ENCODE results near the gene THSD4. TPM values are rescaled to one million over a fixed set of nuclear protein-coding genes. Genes with fewer than 3 reads are reported as not detected.
"Not testable (repeated sequence)": the region's sequence is repeated elsewhere in the genome, so short reads cannot be mapped to it uniquely, and the experiment has no call there.

The THSD4 gene
- total RNA-seq, 2 experiments from 2014 or later: not detected

DNA sequence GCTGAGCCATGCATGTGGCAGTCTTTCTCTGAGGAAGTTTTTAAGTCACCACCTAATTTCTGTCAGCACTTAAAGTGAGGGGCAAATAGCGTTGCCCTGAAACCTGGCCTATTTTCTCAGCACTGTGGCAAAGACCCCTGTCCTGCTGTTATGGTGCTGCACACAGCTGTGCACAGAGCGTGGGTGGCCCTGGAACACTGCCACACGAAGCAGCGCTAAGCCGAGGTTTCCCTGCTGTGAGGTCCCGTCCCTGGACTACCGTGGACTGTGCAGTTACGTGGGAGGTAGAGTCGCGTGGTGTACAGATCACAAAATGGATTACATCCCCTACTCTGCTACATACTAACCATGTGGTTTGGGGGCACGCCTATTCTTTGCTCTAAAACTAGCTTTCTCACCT lies 593.5 kb downstream of the THSD4 start:
- CTCF ChIA-PET: no interaction called here

DNA sequence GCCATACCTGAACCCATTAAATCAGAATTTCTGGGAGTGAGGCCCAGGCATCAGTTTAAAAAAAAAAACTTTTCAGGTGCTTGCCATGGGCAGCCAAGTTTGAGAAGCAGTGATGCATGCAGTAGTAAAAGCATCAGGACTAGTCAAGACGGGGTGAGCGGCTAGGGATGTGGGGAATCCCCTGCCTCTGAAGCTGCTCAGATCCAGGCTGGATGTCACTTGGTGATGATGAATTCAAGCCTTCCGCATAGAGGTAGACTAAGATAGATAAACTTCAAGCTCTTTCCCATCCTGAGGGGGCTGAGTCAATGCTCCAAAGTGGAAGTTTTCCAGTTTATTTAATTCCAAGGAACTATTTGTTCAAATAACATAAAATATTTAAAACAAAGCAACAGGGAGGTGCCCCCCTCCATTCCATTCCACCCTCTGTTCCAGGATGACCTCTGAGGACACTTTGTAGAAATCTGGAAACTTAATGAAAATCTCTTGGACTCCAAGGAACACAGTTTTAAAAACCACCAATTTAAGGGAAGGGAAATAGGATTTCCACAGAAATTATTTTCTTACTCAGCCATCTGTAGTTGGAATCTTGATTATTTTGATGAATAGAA lies 594.6 kb downstream of the THSD4 start:
- CTCF ChIA-PET: no interaction called here
- POLR2A ChIA-PET: no interaction called here

More for the DNA sequence above, 593.5 kb downstream of the THSD4 start:
- POLR2A ChIA-PET: no interaction called here

DNA sequence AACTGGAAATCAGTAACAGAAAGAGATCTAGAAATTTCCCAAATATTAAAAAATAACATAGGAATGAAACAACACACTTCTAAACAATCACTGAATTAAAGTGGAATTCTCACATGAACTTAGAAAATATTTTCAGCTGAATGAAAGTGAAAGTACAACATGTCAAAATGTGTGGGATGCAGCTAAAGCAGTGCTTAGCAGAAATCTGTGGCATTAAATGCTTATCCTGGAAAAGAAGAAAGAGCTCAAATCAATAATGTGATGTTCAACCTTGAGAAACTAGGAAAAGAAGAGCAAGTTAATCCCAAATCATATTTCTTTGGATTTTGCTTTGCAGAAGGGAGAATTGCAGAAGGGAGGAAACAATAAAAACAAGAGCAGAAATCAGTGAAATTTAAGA lies 596.9 kb downstream of the THSD4 start:
- CTCF ChIA-PET: no interaction called here

DNA sequence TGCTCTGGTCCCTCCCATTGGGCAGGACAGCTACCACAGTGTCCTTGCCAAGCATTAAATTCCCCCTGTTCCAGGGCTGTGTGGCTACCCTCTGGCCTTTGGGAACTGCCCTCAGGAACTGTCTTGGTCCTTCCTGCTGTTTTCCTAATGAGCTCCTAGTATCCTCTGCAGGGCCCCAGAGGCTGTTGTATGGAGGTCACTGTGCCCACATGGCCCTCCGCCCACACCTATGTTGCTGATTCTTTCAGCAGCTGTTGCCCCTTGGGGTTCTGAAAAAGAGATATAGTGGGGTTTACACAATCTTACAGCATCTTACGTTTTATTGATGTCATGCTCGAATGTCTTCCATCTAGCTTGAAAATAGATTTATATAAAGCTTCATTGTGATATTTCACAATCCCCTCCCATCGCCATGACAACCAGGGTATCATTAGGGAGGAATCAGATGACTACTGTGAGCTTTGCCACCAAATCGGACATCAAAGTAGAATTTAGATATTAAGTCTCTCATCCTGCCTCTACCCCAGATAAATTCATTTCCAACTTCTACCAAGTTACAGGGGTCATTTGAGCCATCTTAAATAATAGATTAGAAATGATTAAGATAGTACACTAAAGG lies 598.0 kb downstream of the THSD4 start:
- ChIA-PET POLR2A (no interaction called here), CTCF (interaction anchor here (1.3 kb wide), 1 partner anchor 90 kb away, joined by 3 read pairs; no protein-coding TSS in a partner anchor)

More for the DNA sequence above, 596.9 kb downstream of the THSD4 start:
- POLR2A ChIA-PET: no interaction called here

DNA sequence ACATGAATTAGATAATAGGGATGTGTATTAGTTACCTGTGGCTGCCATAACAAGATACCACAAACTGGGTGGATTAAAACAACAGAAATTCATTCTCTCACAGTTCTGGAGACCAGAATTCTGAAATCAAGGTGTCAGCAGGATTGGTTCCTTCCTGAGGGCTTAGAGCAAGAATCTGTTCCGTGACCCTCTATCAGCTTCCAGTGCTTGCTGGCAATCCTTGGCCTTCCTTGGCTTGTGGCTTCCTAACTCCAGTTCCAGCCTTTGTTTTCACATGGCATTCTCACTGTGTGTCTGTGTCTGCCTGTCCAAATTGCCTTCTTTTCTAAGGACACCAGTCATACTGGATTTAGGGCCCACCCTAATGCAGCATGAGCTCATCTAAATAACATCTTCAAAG lies 600.6 kb downstream of the THSD4 start:
- ChIA-PET POLR2A (no interaction called here), CTCF (no interaction called here)

DNA sequence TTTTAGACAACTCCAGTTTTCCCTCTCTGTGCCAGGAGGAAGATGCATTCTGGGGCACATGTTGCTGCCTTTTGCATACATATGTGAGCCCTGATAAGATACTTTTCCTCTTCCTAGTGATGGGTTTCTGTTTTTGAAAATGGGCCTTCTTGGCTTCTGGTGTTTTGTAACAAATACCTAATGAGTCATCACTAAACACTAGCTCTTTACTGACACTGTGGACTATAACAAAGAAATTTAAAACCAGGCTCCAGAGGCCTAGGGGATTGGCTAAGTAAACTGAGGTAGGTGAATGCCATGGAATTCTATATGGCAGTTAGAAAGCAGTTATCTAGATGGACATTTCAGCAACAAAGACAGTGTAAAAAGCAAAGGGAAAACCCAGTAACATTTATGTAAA lies 601.7 kb downstream of the THSD4 start:
- ChIA-PET CTCF (interaction anchor here (0.6 kb wide), 1 partner anchor 13 kb away, joined by 3 read pairs; no protein-coding TSS in a partner anchor), POLR2A (no interaction called here)

DNA sequence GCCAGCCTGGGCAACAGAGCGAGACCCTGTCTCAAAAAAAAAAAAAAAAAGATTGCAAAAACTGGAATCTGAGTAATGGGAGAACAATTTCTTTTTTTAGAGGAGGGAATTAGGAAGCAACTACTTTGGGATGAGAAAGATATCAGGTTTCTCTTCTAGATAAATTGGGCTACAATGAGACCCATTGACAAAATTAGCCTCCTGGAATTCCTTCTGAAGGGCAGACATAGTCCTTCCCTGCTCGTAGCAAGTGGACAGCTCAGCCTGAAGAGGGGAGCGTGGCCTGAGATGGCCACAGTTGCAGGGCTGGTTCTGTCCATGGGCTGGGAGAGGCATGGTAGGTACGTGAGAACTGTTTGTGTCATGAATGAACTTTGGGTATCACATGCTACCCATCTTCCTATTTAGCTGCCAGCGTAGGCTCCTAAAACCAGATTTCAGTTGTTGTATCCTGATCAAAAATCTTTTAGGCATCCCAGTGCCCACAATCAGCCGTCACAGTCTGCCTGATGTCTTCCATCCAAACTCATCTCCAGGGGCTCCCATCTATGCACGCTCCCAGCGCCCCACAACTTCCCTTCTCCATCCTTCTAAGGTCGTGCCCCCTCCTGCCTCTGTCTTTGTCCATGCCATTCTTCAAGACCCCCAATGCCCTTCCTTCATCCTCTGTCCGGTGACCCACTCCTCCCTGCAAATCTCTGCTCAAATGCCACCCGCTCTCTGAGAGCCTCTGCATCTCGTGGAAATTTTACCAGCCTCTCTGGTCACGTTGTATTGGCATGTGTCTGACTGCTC lies 603.0 kb downstream of the THSD4 start:
- ChIA-PET POLR2A (no interaction called here), CTCF (interaction anchor here (0.7 kb wide), 1 partner anchor 62 kb away, joined by 3 read pairs; no protein-coding TSS in a partner anchor)

DNA sequence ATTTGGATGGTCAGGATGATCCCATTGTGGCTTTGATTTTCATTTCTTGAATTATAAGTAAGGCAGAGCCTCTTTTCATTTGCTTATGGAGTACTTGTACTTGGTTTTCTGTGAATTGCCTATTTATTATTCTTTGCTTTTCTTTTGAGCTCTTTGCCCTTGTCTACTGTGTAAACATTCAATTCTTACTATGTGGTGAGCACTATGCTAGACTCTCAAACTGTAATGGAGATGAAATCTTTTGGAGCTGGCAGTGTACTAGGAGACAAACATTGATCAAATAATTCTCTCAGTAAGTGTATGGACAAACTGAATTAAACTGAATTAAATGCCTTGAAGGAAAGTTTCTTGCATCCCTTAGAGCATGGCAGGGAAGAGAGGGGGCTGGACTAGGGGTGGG lies 608.1 kb downstream of the THSD4 start:
- CTCF ChIA-PET: no interaction called here
- POLR2A ChIA-PET: no interaction called here

DNA sequence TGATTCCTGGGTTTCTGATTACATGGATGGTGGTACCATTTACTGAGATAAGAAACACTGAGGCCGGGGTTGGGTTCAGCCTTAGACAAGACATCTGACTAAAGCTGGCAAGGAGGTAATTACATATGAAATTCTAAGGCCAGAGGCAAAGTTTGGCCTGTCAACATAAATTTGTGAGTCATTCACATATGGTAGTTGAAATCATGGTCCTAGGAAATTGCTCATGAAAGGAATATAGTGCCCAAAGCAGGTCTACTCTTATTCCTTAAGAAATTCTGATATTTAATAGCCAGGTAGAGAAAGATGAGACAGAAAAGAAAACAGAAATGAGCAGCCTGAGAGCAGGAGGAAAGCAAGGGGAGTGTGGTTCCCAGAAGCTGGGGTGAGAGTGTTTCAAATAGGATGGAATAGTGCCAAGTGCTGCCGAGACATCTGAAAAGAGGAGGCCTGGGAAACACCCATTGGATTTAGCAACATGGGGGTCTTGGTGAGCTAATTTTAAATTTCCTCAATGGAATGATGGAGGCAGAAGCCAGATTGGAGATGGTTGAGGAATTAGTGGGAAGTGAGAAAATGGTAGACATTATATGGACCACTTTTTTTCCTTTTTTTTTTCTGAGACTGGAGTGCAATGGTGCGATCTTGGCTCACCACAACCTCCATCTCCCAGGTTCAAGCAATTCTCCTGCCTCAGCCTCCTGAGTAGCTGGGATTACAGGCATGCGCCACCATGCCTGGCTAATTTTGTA lies 610.1 kb downstream of the THSD4 start:
- CTCF ChIA-PET, POLR2A ChIA-PET: not testable (repeated sequence)

DNA sequence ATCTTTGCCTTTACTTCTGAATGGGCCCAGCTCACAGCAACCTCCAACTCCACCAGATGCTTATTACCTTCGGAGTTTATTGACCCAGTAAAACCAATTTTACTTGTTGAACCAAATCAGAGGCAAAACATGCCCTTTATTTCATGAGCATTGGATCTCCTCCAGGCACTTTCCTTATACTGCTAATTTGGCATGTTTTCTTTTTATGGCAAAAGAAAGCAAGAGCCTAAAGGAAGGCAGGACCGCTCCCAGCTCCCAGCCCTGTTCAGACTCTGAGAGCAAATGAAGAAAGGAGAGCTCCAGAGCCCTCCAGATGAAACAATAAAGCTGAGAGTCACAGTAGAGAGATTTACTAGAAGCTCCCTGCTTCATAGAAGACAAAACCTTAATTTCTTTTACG lies 613.6 kb downstream of the THSD4 start:
- POLR2A ChIA-PET: no interaction called here
- CTCF ChIA-PET: interaction anchor here (1.0 kb wide), 1 partner anchor 15 kb away, joined by 3 read pairs; no protein-coding TSS in a partner anchor

DNA sequence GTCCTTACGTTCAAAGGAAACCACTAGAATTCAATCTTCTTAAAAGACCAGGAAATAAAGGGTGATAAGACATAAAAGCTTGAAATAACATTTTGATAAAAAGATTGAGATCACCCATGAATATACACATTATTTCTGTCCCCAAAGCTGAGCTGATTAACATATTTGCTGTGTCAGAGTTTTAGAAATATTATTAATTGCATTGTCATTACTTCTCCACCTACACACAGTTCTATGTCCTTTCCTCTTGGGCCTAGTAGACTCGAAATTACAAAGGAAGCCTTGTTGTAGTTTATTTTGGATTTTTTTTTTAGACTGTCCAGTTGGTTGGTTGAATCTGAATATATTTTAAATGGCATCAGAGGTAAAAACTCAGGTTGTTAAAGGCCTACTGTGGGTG lies 614.0 kb downstream of the THSD4 start:
- ChIA-PET POLR2A (no interaction called here), CTCF (interaction anchor here (1.0 kb wide), 1 partner anchor 14 kb away, joined by 3 read pairs; no protein-coding TSS in a partner anchor)

DNA sequence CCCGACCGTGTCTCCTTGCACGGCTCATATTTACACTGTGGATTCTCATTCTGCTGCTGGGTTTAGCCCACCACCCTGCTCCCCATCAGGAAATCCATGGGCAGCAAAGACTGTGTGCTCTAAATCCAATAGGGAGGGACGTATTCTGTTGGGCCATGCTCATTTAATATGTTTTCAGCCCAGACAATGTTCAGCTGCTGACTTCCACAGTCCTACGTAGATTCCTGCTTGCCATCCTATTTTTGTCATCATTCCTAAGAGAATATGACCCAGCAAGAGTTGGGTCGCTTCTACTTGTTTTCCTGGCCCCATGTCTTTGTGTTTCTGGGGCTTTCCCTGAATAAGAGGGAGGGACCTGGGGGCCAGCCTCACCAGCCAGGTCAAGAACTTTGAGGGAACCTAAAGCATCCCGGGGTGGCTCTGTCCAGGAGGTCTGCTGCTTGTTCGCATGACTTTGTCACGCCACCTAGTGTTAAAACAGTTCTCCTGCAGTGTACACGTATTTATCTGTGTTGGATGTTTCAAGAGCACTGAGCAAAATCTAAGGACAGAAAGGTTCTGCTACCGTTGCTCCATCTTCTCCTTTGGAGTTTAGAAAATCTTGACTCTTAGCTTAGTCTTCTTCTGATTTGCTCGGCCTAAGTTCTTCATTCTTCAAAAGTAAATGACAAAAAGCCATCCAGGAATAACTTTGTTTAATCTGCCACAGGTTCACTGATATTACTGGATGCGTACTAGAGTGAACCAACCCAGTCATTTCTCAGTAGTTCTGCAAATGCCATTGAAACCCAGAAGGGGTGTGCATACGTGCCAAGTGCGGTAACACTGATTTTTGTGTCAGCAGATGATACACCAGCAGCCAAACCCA lies 615.2 kb downstream of the THSD4 start:
- CTCF ChIA-PET: interaction anchor here (0.7 to 1.3 kb wide), 2 partner anchors 14 kb away, joined by 3 to 4 read pairs; no protein-coding TSS in a partner anchor
- POLR2A ChIA-PET: no interaction called here

DNA sequence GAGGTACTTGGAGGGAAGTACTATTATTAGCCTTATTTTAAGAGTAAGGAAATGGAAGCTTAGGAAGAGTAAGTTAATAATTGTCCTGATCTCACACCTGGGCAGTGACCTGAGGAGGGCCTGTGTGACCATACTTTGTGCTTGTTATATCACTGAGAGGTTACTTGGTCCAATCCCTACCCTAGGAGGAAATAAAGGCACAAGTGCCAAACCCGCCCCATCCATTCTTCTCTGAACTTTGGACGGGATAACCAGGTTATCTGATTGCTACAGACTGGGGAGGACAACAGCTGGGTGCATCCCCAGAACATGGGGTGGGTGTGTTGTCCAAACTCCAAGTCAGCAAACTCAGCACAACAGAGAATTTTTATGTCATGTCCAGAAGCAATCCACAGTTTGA lies 617.4 kb downstream of the THSD4 start:
- ChIA-PET POLR2A (no interaction called here), CTCF (interaction anchor here (0.8 kb wide), 1 partner anchor 11 kb away, joined by 3 read pairs; no protein-coding TSS in a partner anchor)

DNA sequence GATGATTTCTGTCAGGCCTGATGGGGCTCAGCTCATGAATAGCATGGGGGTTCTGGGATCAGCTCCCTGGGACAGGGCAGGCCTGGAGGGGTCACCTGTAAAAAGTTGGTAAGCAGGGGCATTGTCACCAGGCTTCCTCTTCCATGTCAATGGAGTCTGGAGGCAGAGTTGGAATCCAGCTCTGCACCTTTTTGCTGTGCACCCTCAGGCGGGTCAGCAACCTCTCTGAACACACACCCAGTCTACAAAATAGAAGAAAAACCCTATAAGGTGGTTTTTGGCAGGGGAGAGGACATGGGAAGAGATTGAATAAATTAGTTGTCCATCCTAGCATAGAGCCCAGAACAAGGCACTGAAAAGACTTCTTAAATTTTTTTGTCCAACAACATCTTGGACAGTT lies 617.9 kb downstream of the THSD4 start:
- CTCF ChIA-PET: no interaction called here
- POLR2A ChIA-PET: no interaction called here

DNA sequence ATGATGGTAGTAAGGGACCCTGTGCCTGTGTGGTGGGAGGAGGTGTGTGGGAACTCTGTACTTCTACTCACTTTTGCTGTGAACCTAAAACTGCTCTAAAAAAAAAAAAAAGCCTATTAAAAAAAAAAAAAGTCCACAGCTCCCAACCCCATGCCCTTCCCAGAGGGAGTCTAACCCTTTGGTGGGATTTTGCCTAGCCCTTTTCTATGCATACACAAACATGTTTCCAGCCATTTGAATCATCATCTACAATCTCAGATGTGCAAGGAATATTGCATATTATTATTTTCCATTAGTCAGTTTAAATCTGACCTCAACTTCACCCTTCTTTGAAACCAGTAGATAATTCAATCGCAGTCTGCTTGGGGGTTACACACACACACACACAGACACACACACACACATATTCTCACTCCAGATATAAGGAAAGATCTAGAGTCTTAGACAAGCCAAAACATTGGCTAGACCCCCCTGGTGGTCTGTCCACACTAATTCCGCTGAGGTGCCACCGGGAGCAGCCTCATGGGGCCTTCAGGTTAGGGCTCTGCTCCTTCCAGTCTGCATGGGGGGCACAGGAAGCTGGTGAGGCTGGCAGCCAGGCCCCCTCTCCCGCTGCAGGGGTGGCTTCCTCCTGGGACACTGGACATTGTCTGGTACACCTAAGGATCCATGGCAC lies 619.6 kb downstream of the THSD4 start:
- ChIA-PET CTCF (no interaction called here), POLR2A (no interaction called here)

DNA sequence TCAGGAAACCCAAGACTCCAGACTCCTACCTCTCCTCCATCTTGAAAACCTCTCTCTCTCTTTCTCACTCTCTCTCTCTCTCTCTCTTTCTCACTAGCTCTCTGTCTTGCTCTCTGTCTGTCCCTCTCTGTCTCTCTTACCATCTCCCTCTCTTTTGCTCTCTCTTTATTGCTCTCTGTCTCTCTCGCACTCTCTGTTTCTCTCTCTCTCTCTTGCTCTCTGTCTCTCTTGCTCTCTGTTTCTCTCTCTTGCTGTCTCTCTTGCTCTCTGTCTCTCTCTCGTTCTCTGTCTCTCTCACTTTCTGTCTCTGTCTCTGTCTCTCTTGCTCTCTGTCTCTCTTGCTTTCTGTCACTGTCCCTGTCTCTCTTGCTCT lies 620.1 kb downstream of the THSD4 start:
- ChIA-PET POLR2A (no interaction called here), CTCF (no interaction called here)

DNA sequence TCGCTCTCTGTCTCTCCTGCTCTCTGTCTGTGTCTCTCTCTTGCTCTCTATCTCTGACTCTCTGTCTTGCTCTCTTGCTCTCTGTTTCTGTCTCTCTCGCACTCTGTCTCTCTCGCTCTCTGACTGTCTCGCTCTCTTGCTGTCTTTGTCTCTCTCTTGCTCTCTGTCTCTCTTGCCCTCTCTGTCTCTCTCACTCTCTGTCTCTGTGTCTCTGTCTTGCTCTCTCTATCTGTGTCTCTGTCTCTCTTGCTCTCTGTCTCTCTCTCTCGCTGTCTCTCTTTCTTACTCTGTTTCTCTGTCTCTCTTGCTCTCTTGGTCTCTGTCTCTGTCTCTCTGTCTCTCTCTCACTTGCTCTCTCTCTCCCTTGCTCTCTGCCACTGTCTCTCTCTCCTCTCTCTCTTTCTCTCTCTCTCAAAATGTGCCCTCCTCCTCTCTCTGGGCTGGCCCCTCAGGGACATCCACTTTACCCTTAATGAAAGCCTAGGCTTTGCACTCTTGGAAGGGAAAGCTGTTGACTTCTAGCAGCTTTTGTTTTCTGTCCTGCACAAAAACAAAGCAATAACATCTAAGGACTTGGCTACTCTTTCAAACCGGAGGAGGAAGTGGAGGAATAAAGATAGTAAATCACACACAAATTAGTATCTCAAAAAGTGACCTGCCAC lies 621.1 kb downstream of the THSD4 start:
- ChIA-PET CTCF (no interaction called here), POLR2A (no interaction called here)

DNA sequence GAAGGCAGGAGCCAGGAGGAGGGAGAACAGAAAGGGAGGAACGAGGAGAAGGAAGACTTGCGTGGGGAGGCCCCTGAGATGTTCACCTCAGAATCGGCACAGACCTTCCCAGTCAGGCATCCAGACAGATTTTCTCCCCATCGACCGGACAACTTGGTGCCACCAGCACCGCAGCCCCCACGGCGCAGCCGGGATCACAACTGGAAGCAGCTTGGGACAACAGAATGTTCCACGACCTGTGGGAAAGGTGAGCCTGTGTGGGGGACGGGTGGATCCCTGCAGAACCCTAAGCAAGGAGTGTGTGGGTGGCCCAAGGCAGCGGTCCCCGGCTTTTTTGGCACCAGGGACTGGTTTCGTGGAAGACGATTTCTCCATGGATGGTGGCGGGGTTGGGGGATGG lies 622.5 kb downstream of the THSD4 start:
- POLR2A ChIA-PET: no interaction called here
- CTCF ChIA-PET: no interaction called here

Data from activated CD8-positive, alpha-beta memory T cell treated with anti-CD3 and anti-CD28 coated beads for 36 hours (primary cell).